Neural cell (in vitro differentiated cells): ENCODE results near the gene KCTD16.

Experiments
- EP300 ChIP-seq: fragments of 450-650 bp; conservative IDR thresholded peaks from 2 replicates; pipeline ENCODE4 v1.6.1; 2014; ENCODE audit warnings: antibody characterized with exemption, mild to moderate bottlenecking, moderate library complexity; ENCODE audit not compliant: poor library complexity, severe bottlenecking
- EZH2 ChIP-seq: fragments of 200-600, 300-800 bp; shearing (Covaris generic), sonication (generic); IDR thresholded peaks from 2 replicates; pipeline ENCODE4 v1.6.1; 2014; ENCODE audit warnings: antibody characterized with exemption, low read length, borderline replicate concordance, mild to moderate bottlenecking; ENCODE audit not compliant: insufficient read depth, poor library complexity, severe bottlenecking
- MXI1 ChIP-seq: fragments of 450-650 bp; conservative IDR thresholded peaks from 2 replicates; pipeline ENCODE4 v1.6.1; 2014; ENCODE audit warnings: antibody characterized with exemption, mild to moderate bottlenecking; ENCODE audit not compliant: poor library complexity, severe bottlenecking
- POLR2AphosphoS5 ChIP-seq: IDR thresholded peaks from 2 replicates; pipeline ENCODE4 v1.6.1; 2012
- RAD21 ChIP-seq: fragments of 450-650 bp; conservative IDR thresholded peaks from 2 replicates; pipeline ENCODE4 v1.6.1; 2014; ENCODE audit warnings: antibody characterized with exemption, mild to moderate bottlenecking, moderate library complexity
- SMC3 ChIP-seq: fragments of 450-650 bp; conservative IDR thresholded peaks from 2 replicates; pipeline ENCODE4 v1.6.1; 2014; ENCODE audit warnings: antibody characterized with exemption, mild to moderate bottlenecking, moderate library complexity; ENCODE audit not compliant: poor library complexity
- TAF1 ChIP-seq: IDR thresholded peaks from 2 replicates; pipeline ENCODE4 v1.6.1; 2012; ENCODE audit warnings: low read depth
- TF ChIP-seq, protein P1 (sequence below): fragments of 450-650 bp; IDR thresholded peaks from 2 replicates; pipeline ENCODE4 v1.5.1; 2014; ENCODE audit warnings: antibody characterized with exemption, mild to moderate bottlenecking, moderate library complexity; ENCODE audit not compliant: poor library complexity, severe bottlenecking
- TF ChIP-seq, protein P2 (sequence below): IDR thresholded peaks from 2 replicates; pipeline ENCODE4 v1.6.1; 2012; ENCODE audit warnings: borderline replicate concordance

DNA sequence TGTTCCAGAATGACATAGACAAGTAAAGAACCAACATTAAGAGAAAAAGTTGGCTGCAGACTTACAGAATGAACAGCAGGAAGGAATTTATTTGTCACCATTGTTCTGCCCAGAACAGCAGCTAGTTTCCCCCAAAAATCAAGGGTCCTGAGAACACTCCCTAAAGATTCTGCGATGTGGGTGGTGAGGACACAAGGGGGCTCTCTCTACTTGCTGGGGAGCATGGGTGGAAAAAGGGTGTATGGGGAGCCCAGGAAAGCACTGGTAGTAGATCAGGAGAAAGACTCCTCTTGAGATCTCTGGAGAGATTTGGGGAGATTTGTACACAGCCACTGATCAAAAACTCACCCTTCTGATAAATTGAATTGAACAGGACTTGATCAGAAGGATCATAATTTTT, 316.5 kb downstream of the KCTD16 start:
- TF ChIP-seq EZH2 (no peak), POLR2AphosphoS5 (no peak), SMC3 (no peak), EP300 (no peak), RAD21 (no peak), MXI1 (no peak), TAF1 (no peak)
- TF ChIP-seq, protein P1, sequence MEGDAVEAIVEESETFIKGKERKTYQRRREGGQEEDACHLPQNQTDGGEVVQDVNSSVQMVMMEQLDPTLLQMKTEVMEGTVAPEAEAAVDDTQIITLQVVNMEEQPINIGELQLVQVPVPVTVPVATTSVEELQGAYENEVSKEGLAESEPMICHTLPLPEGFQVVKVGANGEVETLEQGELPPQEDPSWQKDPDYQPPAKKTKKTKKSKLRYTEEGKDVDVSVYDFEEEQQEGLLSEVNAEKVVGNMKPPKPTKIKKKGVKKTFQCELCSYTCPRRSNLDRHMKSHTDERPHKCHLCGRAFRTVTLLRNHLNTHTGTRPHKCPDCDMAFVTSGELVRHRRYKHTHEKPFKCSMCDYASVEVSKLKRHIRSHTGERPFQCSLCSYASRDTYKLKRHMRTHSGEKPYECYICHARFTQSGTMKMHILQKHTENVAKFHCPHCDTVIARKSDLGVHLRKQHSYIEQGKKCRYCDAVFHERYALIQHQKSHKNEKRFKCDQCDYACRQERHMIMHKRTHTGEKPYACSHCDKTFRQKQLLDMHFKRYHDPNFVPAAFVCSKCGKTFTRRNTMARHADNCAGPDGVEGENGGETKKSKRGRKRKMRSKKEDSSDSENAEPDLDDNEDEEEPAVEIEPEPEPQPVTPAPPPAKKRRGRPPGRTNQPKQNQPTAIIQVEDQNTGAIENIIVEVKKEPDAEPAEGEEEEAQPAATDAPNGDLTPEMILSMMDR: no peak
- TF ChIP-seq, protein P2, sequence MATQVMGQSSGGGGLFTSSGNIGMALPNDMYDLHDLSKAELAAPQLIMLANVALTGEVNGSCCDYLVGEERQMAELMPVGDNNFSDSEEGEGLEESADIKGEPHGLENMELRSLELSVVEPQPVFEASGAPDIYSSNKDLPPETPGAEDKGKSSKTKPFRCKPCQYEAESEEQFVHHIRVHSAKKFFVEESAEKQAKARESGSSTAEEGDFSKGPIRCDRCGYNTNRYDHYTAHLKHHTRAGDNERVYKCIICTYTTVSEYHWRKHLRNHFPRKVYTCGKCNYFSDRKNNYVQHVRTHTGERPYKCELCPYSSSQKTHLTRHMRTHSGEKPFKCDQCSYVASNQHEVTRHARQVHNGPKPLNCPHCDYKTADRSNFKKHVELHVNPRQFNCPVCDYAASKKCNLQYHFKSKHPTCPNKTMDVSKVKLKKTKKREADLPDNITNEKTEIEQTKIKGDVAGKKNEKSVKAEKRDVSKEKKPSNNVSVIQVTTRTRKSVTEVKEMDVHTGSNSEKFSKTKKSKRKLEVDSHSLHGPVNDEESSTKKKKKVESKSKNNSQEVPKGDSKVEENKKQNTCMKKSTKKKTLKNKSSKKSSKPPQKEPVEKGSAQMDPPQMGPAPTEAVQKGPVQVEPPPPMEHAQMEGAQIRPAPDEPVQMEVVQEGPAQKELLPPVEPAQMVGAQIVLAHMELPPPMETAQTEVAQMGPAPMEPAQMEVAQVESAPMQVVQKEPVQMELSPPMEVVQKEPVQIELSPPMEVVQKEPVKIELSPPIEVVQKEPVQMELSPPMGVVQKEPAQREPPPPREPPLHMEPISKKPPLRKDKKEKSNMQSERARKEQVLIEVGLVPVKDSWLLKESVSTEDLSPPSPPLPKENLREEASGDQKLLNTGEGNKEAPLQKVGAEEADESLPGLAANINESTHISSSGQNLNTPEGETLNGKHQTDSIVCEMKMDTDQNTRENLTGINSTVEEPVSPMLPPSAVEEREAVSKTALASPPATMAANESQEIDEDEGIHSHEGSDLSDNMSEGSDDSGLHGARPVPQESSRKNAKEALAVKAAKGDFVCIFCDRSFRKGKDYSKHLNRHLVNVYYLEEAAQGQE: no peak
